HCT116 (cell line): ENCODE results near the gene UBL5. TPM values are rescaled to one million over a fixed set of nuclear protein-coding genes. Genes with fewer than 3 reads are reported as not detected.

ENCODE experiments used
- ATAC-seq: fragments of 200-7000 bp; cut with Tn5 transposase; 2 replicates; pipeline ENCODE4 v1.9.1; 2020; ENCODE audit warnings: mild to moderate bottlenecking, moderate library complexity
- BruUV-seq: library from RNA; stranded (reverse); fragments of 400-500 nt; replicated peaks from 2 replicates; lab custom pipeline; 2021; lab: Mats Ljungman, UMichigan
- CTCF ChIA-PET: fragments of 300-600 bp; sonication (Branson Sonifier 250); formaldehyde crosslinking; loops from one replicate; lab custom pipeline; 2021; ENCODE audit warnings: antibody characterized with exemption; lab: Charles Lee
- POLR2A ChIA-PET: fragments of 300-600, 350-600 bp; sonication (Branson Sonifier 250); formaldehyde crosslinking; loops from one replicate; lab custom pipeline; 2021; ENCODE audit warnings: antibody characterized with exemption; lab: Charles Lee
- RAD21 ChIA-PET, 2 experiments: fragments of 300-600 bp; sonication (Branson Sonifier 250); formaldehyde crosslinking; loops; one replicate each; lab custom pipeline; 2023; ENCODE audit warnings: low total read pairs in 2 of 2; ENCODE audit not compliant: uncharacterized antibody in 2 of 2, unreplicated experiment in 2 of 2, low non-redundant PET in 1 of 2; lab: Charles Lee
- DNase-seq: peaks from one replicate; pipeline ENCODE4 v3.0.0-alpha.2; 2010; ENCODE audit warnings: low read depth, low spot score
- H2AFZ ChIP-seq: fragments of 200-600 bp; shearing (Covaris generic), sonication (generic); 2 replicates; pipeline ENCODE4 v1.6.1; 2017; ENCODE audit warnings: low read depth, mixed run types, mixed read lengths, antibody characterized with exemption, low read length; ENCODE audit not compliant: poor library complexity, severe bottlenecking
- H3K27ac ChIP-seq: 2 replicates; pipeline ENCODE4 v1.5.1; 2012; ENCODE audit warnings: low read depth, low read length
- H3K27me3 ChIP-seq: fragments of 200-600 bp; sonication (generic); 2 replicates; pipeline ENCODE4 v1.6.1; 2016; ENCODE audit warnings: mixed run types, low read length, mixed read lengths; ENCODE audit not compliant: insufficient read depth
- H3K36me3 ChIP-seq, 2 experiments: fragments of 200-500 bp in 1 of 2; fragments of 200-600 bp in 1 of 2; sonication (Bioruptor generic) in 1 of 2; sonication (generic) in 1 of 2; 2 replicates each; pipeline versions ENCODE4 v1.5.1 to v1.6.1; 2014 to 2016; ENCODE audit warnings: low read length in 2 of 2, inconsistent platforms in 1 of 2, mixed read lengths in 1 of 2, mixed run types in 1 of 2; ENCODE audit not compliant: insufficient read depth in 2 of 2, control insufficient read depth in 1 of 2
- H3K4me1 ChIP-seq, 2 experiments: fragments of 200-600 bp in 1 of 2; sonication (generic) in 1 of 2; 2 replicates each; pipeline versions ENCODE4 v1.5.1 to v1.6.1; 2012 to 2017; ENCODE audit warnings: low read length in 2 of 2, inconsistent platforms in 1 of 2, mild to moderate bottlenecking in 1 of 2, mixed read lengths in 1 of 2, mixed run types in 1 of 2, moderate library complexity in 1 of 2; ENCODE audit not compliant: insufficient read depth in 2 of 2, control insufficient read depth in 1 of 2
- H3K4me2 ChIP-seq: fragments of 200-600 bp; sonication (generic); 2 replicates; pipeline ENCODE4 v1.6.1; 2017; ENCODE audit warnings: mixed run types, low read length, mixed read lengths
- H3K4me3 ChIP-seq, 2 experiments: fragments of 200-600 bp in 1 of 2; sonication (generic) in 1 of 2; replicated peaks in 1 of 2; 2 replicates each; pipeline ENCODE4 v1.5.1; 2011 to 2016; ENCODE audit warnings: low read length in 2 of 2, control low read depth in 1 of 2, low read depth in 1 of 2, mild to moderate bottlenecking in 1 of 2, mixed read lengths in 1 of 2, mixed run types in 1 of 2
- H3K79me2 ChIP-seq: fragments of 200-600 bp; sonication (generic); 2 replicates; pipeline ENCODE4 v1.6.1; 2017; ENCODE audit warnings: mild to moderate bottlenecking, mixed run types, low read length, moderate library complexity, mixed read lengths; ENCODE audit not compliant: insufficient read depth
- H3K9ac ChIP-seq: fragments of 200-600 bp; sonication (generic); 2 replicates; pipeline ENCODE4 v1.6.1; 2016; ENCODE audit warnings: low read length, mixed read lengths
- H3K9me2 ChIP-seq: fragments of 200-600 bp; sonication (generic), shearing (Covaris generic); 2 replicates; pipeline ENCODE4 v1.6.1; 2017; ENCODE audit warnings: mixed run types, mild to moderate bottlenecking, moderate library complexity; ENCODE audit not compliant: insufficient read depth
- H3K9me3 ChIP-seq, 2 experiments: fragments of 200-500 bp in 1 of 2; fragments of 200-600 bp in 1 of 2; sonication (Bioruptor generic) in 1 of 2; sonication (generic) in 1 of 2; 2 replicates each; pipeline ENCODE4 v1.6.1; 2014 to 2017; ENCODE audit warnings: low read length in 2 of 2, mixed read lengths in 2 of 2, inconsistent platforms in 1 of 2, low read depth in 1 of 2, mild to moderate bottlenecking in 1 of 2, mixed run types in 1 of 2, moderate library complexity in 1 of 2; ENCODE audit not compliant: control insufficient read depth in 1 of 2, insufficient read depth in 1 of 2
- H4K20me1 ChIP-seq: fragments of 200-600 bp; sonication (generic), shearing (Covaris generic); 2 replicates; pipeline ENCODE4 v1.6.1; 2017; ENCODE audit warnings: mixed run types, mild to moderate bottlenecking, moderate library complexity; ENCODE audit not compliant: insufficient read depth
- ATF3 ChIP-seq: IDR thresholded peaks from 2 replicates; pipeline ENCODE4 v1.6.1; 2012
- CEBPB ChIP-seq: IDR thresholded peaks from 2 replicates; pipeline ENCODE4 v1.6.1; 2012; ENCODE audit warnings: low read depth
- ELF1 ChIP-seq: IDR thresholded peaks from 2 replicates; pipeline ENCODE4 v1.6.1; 2012; ENCODE audit warnings: low read depth, borderline replicate concordance
- EZH2 ChIP-seq: fragments of 200-600 bp; sonication (generic); IDR thresholded peaks from 2 replicates; pipeline ENCODE4 v1.6.1; 2017; ENCODE audit warnings: antibody characterized with exemption, mixed run types
- EZH2phosphoT487 ChIP-seq: fragments of 200-600 bp; IDR thresholded peaks from 2 replicates; pipeline ENCODE4 v1.6.1; 2018; ENCODE audit warnings: antibody characterized with exemption, borderline replicate concordance
- FOSL1 ChIP-seq: IDR thresholded peaks from 2 replicates; pipeline ENCODE4 v1.6.1; 2012; ENCODE audit warnings: low read depth
- JUND ChIP-seq: IDR thresholded peaks from 2 replicates; pipeline ENCODE4 v1.6.1; 2012
- POLR2A ChIP-seq: IDR thresholded peaks from 2 replicates; pipeline ENCODE4 v1.7.0; 2011; ENCODE audit warnings: borderline replicate concordance; ENCODE audit not compliant: insufficient read depth, insufficient read length; ENCODE audit errors: extremely low read depth
- POLR2AphosphoS5 ChIP-seq: IDR thresholded peaks from 2 replicates; pipeline ENCODE4 v1.6.1; 2011; ENCODE audit warnings: mild to moderate bottlenecking, low read depth, low read length, moderate library complexity
- RAD21 ChIP-seq: IDR thresholded peaks from 2 replicates; pipeline ENCODE4 v1.6.1; 2012; ENCODE audit warnings: low read depth, mild to moderate bottlenecking
- SIN3A ChIP-seq: IDR thresholded peaks from 2 replicates; pipeline ENCODE4 v1.6.1; 2012; ENCODE audit warnings: low read depth
- SRF ChIP-seq: IDR thresholded peaks from 2 replicates; pipeline ENCODE4 v1.6.1; 2012; ENCODE audit warnings: low read depth
- ZFX ChIP-seq: fragments of 450-650 bp; IDR thresholded peaks from 2 replicates; pipeline ENCODE4 v1.6.1; 2017
- intact Hi-C: fragments of 100-400 bp; cut with micrococcal nuclease; formaldehyde crosslinking; loops from 2 replicates; pipeline ENCODE4 v1.10.0; 2022
- total RNA-seq: library from RNA; stranded (reverse); gene quantifications from one replicate; pipeline ENCODE4 v1.2.1, GENCODE V29; 2021; ENCODE audit not compliant: unreplicated experiment
- TF ChIP-seq, protein P1 (sequence below): IDR thresholded peaks from 2 replicates; pipeline ENCODE4 v1.6.1; 2011; ENCODE audit warnings: mild to moderate bottlenecking, low read length, moderate library complexity; ENCODE audit not compliant: insufficient replicate concordance; ENCODE audit errors: extremely low read depth

UBL5 gene
- total RNA-seq, 1 experiment from 2014 or later = 335 TPM

- peak overlapping the region; percentile 89 to 96 for H3K4me3 ChIP-seq
- peak overlapping the region; percentile 98 for H3K27ac ChIP-seq
- no peak for DNase-seq
- CTCF ChIA-PET = interaction anchor here (0.9 kb wide), 1 partner anchor 10 kb away, joined by 4 read pairs; the partner anchor contains the start of gene UBL5
- BruUV-seq = TSS peak; percentile 47
- intact Hi-C loops = no loop called here
- H3K9me3 ChIP-seq = no peaks in the 10 kb centered on the region
- peaks cover 0 to 5% of the 10 kb centered on the region in 2 experiments; a peak in 1 of 4 replicates for H3K36me3 ChIP-seq
- H3K9me2 ChIP-seq = no peaks in the 10 kb centered on the region
- no peaks in the 10 kb centered on the region for H3K27me3 ChIP-seq
- no peak; the same call in 1 of the 2 replicates for ATAC-seq
- H3K9ac ChIP-seq = peak overlapping the region; percentile 86
- peaks cover 42% of the 10 kb centered on the region for H3K79me2 ChIP-seq
- POLR2A ChIA-PET = interaction anchor here (0.6 to 1.4 kb wide), 3 partner anchors 9 to 383 kb away, joined by 3 to 11 read pairs (median 3); partner anchors contain the start of genes UBL5, ZNF266 and ZNF561
- RAD21 ChIA-PET = no interaction called here
- TF ChIP-seq ZFX = peak; percentile 49; the same call in 1 of the 2 replicates
- no peak for TF ChIP-seq CEBPB
- TF ChIP-seq, all 23 proteins: peak for 1
- Histone ChIP-seq H3K4me1 (peaks cover 13 to 14% of the 10 kb centered on the region in 2 experiments; a peak in 3 of 4 replicates), H2AFZ (no peak overlapping the region), H4K20me1 (no peaks in the 10 kb centered on the region), H3K4me2 (peak overlapping the region; percentile 93)
Observed at GRCh38 chr19:9818175-9818733, 9.5 kb upstream of the UBL5 start.

- Histone ChIP-seq H3K9me2 (no peaks in the 10 kb centered on the region), H3K9me3 (no peaks in the 10 kb centered on the region), H3K4me2 (peak within 1 kb of the TSS; percentile 93), H4K20me1 (no peaks in the 10 kb centered on the region), H3K36me3 (peaks cover 0 to 5% of the 10 kb centered on the region in 2 experiments; a peak in 1 of 4 replicates), H3K9ac (peak within 1 kb of the TSS; percentile 86), H3K27ac (peak within 1 kb of the TSS; percentile 98), H2AFZ (no peak within 1 kb of the TSS), H3K27me3 (no peaks in the 10 kb centered on the region), H3K79me2 (peaks cover 37% of the 10 kb centered on the region), H3K4me3 (peak within 1 kb of the TSS; percentile 89 to 96), H3K4me1 (peaks cover 13 to 14% of the 10 kb centered on the region in 2 experiments; a peak in 3 of 4 replicates)
- ChIA-PET CTCF (interaction anchor here (0.6 to 0.9 kb wide), 2 partner anchors 9 to 540 kb away, joined by 3 to 4 read pairs; partner anchors contain the start of gene UBL5), RAD21 (interaction anchor here in 1 of 2 experiments (0.6 kb wide), 1 partner anchor 607 kb away, joined by 8 read pairs; no protein-coding TSS in a partner anchor), POLR2A (interaction anchor here (0.6 to 1.4 kb wide), 3 partner anchors 9 to 384 kb away, joined by 3 to 11 read pairs (median 3); partner anchors contain the start of genes UBL5, ZNF266 and ZNF561)
- intact Hi-C loops = loop anchor here (1.0 kb wide), 1 partner anchor 145 kb away; no protein-coding TSS in a partner anchor
- ATAC-seq (peak; percentile 87), DNase-seq (peak; percentile 99)
- BruUV-seq = no TSS peak
- TF ChIP-seq ELF1 (peak; percentile 41), ATF3 (no peak), SRF (no peak), RAD21 (no peak), JUND (no peak), EZH2 (no peak), CEBPB (no peak), ZFX (no peak), FOSL1 (no peak), POLR2AphosphoS5 (peak; percentile 86), POLR2A (peak; percentile 57), EZH2phosphoT487 (no peak), SIN3A (no peak)
- TF ChIP-seq, protein P1, sequence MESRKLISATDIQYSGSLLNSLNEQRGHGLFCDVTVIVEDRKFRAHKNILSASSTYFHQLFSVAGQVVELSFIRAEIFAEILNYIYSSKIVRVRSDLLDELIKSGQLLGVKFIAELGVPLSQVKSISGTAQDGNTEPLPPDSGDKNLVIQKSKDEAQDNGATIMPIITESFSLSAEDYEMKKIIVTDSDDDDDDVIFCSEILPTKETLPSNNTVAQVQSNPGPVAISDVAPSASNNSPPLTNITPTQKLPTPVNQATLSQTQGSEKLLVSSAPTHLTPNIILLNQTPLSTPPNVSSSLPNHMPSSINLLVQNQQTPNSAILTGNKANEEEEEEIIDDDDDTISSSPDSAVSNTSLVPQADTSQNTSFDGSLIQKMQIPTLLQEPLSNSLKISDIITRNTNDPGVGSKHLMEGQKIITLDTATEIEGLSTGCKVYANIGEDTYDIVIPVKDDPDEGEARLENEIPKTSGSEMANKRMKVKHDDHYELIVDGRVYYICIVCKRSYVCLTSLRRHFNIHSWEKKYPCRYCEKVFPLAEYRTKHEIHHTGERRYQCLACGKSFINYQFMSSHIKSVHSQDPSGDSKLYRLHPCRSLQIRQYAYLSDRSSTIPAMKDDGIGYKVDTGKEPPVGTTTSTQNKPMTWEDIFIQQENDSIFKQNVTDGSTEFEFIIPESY = no peak
Observed at GRCh38 chr19:9818734-9819595, 8.8 kb upstream of the UBL5 start, which contains the start of gene FBXL12. Gene FBXL12 (minus strand): TSS chr19:9819079. CDS start chr19:9818813, 266 bp downstream.
